KMS-11 (cell line): ENCODE data around the gene NOL7.

Source experiments
- H2AFZ ChIP-seq: fragments of 200-600 bp; sonication (generic); 2 replicates; pipeline ENCODE4 v1.6.1; 2016; ENCODE audit warnings: antibody characterized with exemption, mixed run types, low read depth
- H3K27ac ChIP-seq: fragments of 200-600 bp; sonication (generic); 2 replicates; pipeline ENCODE4 v1.6.1; 2016; ENCODE audit warnings: mild to moderate bottlenecking, mixed run types
- H3K27me3 ChIP-seq: fragments of 200-600 bp; sonication (generic); 2 replicates; pipeline ENCODE4 v1.6.1; 2017; ENCODE audit warnings: mild to moderate bottlenecking, low read depth, mixed run types, moderate library complexity; ENCODE audit not compliant: insufficient read depth
- H3K36me3 ChIP-seq: fragments of 200-600 bp; sonication (generic); 2 replicates; pipeline ENCODE4 v1.6.1; 2017; ENCODE audit warnings: mild to moderate bottlenecking, mixed run types; ENCODE audit not compliant: insufficient read depth
- H3K4me1 ChIP-seq: fragments of 200-600 bp; sonication (generic); 2 replicates; pipeline ENCODE4 v1.6.1; 2016; ENCODE audit warnings: mild to moderate bottlenecking, low read depth, mixed run types; ENCODE audit not compliant: poor library complexity, severe bottlenecking
- H3K4me2 ChIP-seq: fragments of 200-600 bp; sonication (generic); 2 replicates; pipeline ENCODE4 v1.7.0; 2016; ENCODE audit warnings: mild to moderate bottlenecking, mixed run types
- H3K4me3 ChIP-seq: fragments of 200-600 bp; sonication (generic); IDR thresholded peaks from 2 replicates; pipeline ENCODE4 v1.6.1; 2017; ENCODE audit warnings: low read depth, low read length, mixed read lengths; ENCODE audit not compliant: insufficient read depth
- H3K79me2 ChIP-seq: fragments of 200-600 bp; sonication (generic); 2 replicates; pipeline ENCODE4 v1.6.1; 2016; ENCODE audit warnings: low read depth, mixed run types; ENCODE audit not compliant: insufficient read depth
- H3K9ac ChIP-seq: fragments of 200-600 bp; sonication (generic); 2 replicates; pipeline ENCODE4 v1.6.1; 2016; ENCODE audit warnings: mild to moderate bottlenecking, mixed run types
- H4K20me1 ChIP-seq: fragments of 200-600 bp; sonication (generic); 2 replicates; pipeline ENCODE4 v1.6.1; 2016; ENCODE audit warnings: mild to moderate bottlenecking, mixed run types; ENCODE audit not compliant: insufficient read depth
- TF ChIP-seq, protein P1 (sequence below): fragments of 200-600 bp; sonication (generic); conservative IDR thresholded peaks from 2 replicates; pipeline ENCODE4 v1.6.1; 2017; ENCODE audit warnings: low read depth, mild to moderate bottlenecking, antibody characterized with exemption, low read length, moderate library complexity, mixed read lengths

Gene NOL7

GRCh38 chr6:13663986-13664385 lies 48.9 kb downstream of the NOL7 start:
- peak overlapping the region; percentile 37 for H3K4me2 ChIP-seq
- H3K27ac ChIP-seq, result peak overlapping the region; percentile 54
- TF ChIP-seq, protein P1, sequence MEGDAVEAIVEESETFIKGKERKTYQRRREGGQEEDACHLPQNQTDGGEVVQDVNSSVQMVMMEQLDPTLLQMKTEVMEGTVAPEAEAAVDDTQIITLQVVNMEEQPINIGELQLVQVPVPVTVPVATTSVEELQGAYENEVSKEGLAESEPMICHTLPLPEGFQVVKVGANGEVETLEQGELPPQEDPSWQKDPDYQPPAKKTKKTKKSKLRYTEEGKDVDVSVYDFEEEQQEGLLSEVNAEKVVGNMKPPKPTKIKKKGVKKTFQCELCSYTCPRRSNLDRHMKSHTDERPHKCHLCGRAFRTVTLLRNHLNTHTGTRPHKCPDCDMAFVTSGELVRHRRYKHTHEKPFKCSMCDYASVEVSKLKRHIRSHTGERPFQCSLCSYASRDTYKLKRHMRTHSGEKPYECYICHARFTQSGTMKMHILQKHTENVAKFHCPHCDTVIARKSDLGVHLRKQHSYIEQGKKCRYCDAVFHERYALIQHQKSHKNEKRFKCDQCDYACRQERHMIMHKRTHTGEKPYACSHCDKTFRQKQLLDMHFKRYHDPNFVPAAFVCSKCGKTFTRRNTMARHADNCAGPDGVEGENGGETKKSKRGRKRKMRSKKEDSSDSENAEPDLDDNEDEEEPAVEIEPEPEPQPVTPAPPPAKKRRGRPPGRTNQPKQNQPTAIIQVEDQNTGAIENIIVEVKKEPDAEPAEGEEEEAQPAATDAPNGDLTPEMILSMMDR, result no peak
- no peak overlapping the region for H3K9ac ChIP-seq
- H3K27me3 ChIP-seq, result no peaks in the 10 kb centered on the region
- H3K79me2 ChIP-seq, result peaks cover 97% of the 10 kb centered on the region
- H3K36me3 ChIP-seq, result no peaks in the 10 kb centered on the region
- no peak overlapping the region for H2AFZ ChIP-seq
- H3K4me3 ChIP-seq, result no peak overlapping the region
- peaks cover 97% of the 10 kb centered on the region for H3K4me1 ChIP-seq
- 0 out of 2 replicates have a peak, but pooled peaks cover 3% of the 10 kb centered on the region for H4K20me1 ChIP-seq

- peak overlapping the region; percentile 54 for H3K27ac ChIP-seq
- H2AFZ ChIP-seq, result no peak overlapping the region
- H3K27me3 ChIP-seq, result no peaks in the 10 kb centered on the region
- peaks cover 97% of the 10 kb centered on the region for H3K79me2 ChIP-seq
- H4K20me1 ChIP-seq, result 0 out of 2 replicates have a peak, but pooled peaks cover 3% of the 10 kb centered on the region
- H3K9ac ChIP-seq, result peak overlapping the region; percentile 3; the same call in 1 of the 2 replicates
- peaks cover 100% of the 10 kb centered on the region for H3K4me1 ChIP-seq
- no peaks in the 10 kb centered on the region for H3K36me3 ChIP-seq
- no peak overlapping the region for H3K4me3 ChIP-seq
- TF ChIP-seq, protein P1, result no peak
- H3K4me2 ChIP-seq, result peak overlapping the region; percentile 37
Observed at GRCh38 chr6:13664703-13665352, 49.7 kb downstream of the NOL7 start.

GRCh38 chr6:13666194-13667105 lies 51.3 kb downstream of the NOL7 start:
- H3K27ac ChIP-seq, result peak overlapping the region; percentile 54
- H3K4me1 ChIP-seq, result peaks cover 97% of the 10 kb centered on the region
- no peaks in the 10 kb centered on the region for H3K36me3 ChIP-seq
- H3K4me3 ChIP-seq, result no peak overlapping the region
- H4K20me1 ChIP-seq, result 0 out of 2 replicates have a peak, but pooled peaks cover 3% of the 10 kb centered on the region
- no peak overlapping the region for H3K9ac ChIP-seq
- H2AFZ ChIP-seq, result no peak overlapping the region
- TF ChIP-seq, protein P1, result no peak
- H3K4me2 ChIP-seq, result peak overlapping the region; percentile 74
- H3K79me2 ChIP-seq, result peaks cover 97% of the 10 kb centered on the region
- H3K27me3 ChIP-seq, result no peaks in the 10 kb centered on the region

- H3K36me3 ChIP-seq, result no peaks in the 10 kb centered on the region
- H3K4me2 ChIP-seq, result peak overlapping the region; percentile 74
- H4K20me1 ChIP-seq, result 0 out of 2 replicates have a peak, but pooled peaks cover 3% of the 10 kb centered on the region
- H3K4me1 ChIP-seq, result peaks cover 96% of the 10 kb centered on the region
- H2AFZ ChIP-seq, result no peak overlapping the region
- no peak overlapping the region for H3K4me3 ChIP-seq
- peak overlapping the region; percentile 41; the same call in 1 of the 2 replicates for H3K9ac ChIP-seq
- H3K79me2 ChIP-seq, result peaks cover 96% of the 10 kb centered on the region
- TF ChIP-seq, protein P1, result no peak
- H3K27me3 ChIP-seq, result no peaks in the 10 kb centered on the region
- peak overlapping the region; percentile 84 for H3K27ac ChIP-seq
Observed at GRCh38 chr6:13667655-13668054, 52.5 kb downstream of the NOL7 start.
